ENCODE data around the gene FBXL2.

FBXL2 gene

GRCh38 chr3:33391255-33391995 is 114.2 kb downstream of the FBXL2 start:
- H3K4me2 ChIP-seq, result no peak overlapping the region
- no peak overlapping the region for H3K4me3 ChIP-seq (IDR thresholded peaks at IDR 0.05; ENCODE audit: insufficient read depth, low read depth, low read length)
- H3K4me1 ChIP-seq (ENCODE audit: low read depth, poor library complexity, severe bottlenecking), result no peaks in the 10 kb centered on the region
- H3K36me3 ChIP-seq (ENCODE audit: insufficient read depth), result 0 out of 2 replicates have a peak, but pooled peaks cover 3% of the 10 kb centered on the region
- no peaks in the 10 kb centered on the region for H3K79me2 ChIP-seq (ENCODE audit: insufficient read depth, low read depth)
- H3K27me3 ChIP-seq (ENCODE audit: insufficient read depth, low read depth), result no peaks in the 10 kb centered on the region
- no peak overlapping the region for H2AFZ ChIP-seq (ENCODE audit: low read depth)
- H4K20me1 ChIP-seq (ENCODE audit: insufficient read depth), result no peaks in the 10 kb centered on the region
- TF ChIP-seq CTCF (conservative IDR thresholded peaks at IDR 0.05; ENCODE audit: low read depth, low read length), result no peak
- no peak overlapping the region for H3K9ac ChIP-seq
- no peak overlapping the region for H3K27ac ChIP-seq

- no peaks in the 10 kb centered on the region for H4K20me1 ChIP-seq (ENCODE audit: insufficient read depth)
- H2AFZ ChIP-seq (ENCODE audit: low read depth), result no peak overlapping the region
- H3K79me2 ChIP-seq (ENCODE audit: insufficient read depth, low read depth), result no peaks in the 10 kb centered on the region
- no peak overlapping the region for H3K9ac ChIP-seq
- no peaks in the 10 kb centered on the region for H3K27me3 ChIP-seq (ENCODE audit: insufficient read depth, low read depth)
- H3K36me3 ChIP-seq (ENCODE audit: insufficient read depth), result 0 out of 2 replicates have a peak, but pooled peaks cover 3% of the 10 kb centered on the region
- H3K27ac ChIP-seq, result no peak overlapping the region
- H3K4me1 ChIP-seq (ENCODE audit: low read depth, poor library complexity, severe bottlenecking), result no peaks in the 10 kb centered on the region
- TF ChIP-seq CTCF (conservative IDR thresholded peaks at IDR 0.05; ENCODE audit: low read depth, low read length), result no peak
- H3K4me3 ChIP-seq (IDR thresholded peaks at IDR 0.05; ENCODE audit: insufficient read depth, low read depth, low read length), result no peak overlapping the region
- H3K4me2 ChIP-seq, result no peak overlapping the region
Measured at GRCh38 chr3:33392144-33392543, 114.9 kb downstream of the FBXL2 start.

GRCh38 chr3:33392703-33393125 is 115.5 kb downstream of the FBXL2 start:
- Histone ChIP-seq H3K4me2 (no peak overlapping the region), H3K4me3 (IDR thresholded peaks at IDR 0.05; ENCODE audit: insufficient read depth, low read depth, low read length) (no peak overlapping the region), H3K79me2 (ENCODE audit: insufficient read depth, low read depth) (no peaks in the 10 kb centered on the region), H3K27ac (no peak overlapping the region), H2AFZ (ENCODE audit: low read depth) (no peak overlapping the region), H3K9ac (no peak overlapping the region), H3K27me3 (ENCODE audit: insufficient read depth, low read depth) (no peaks in the 10 kb centered on the region), H3K36me3 (ENCODE audit: insufficient read depth) (0 out of 2 replicates have a peak, but pooled peaks cover 3% of the 10 kb centered on the region), H4K20me1 (ENCODE audit: insufficient read depth) (no peaks in the 10 kb centered on the region), H3K4me1 (ENCODE audit: low read depth, poor library complexity, severe bottlenecking) (no peaks in the 10 kb centered on the region)
- TF ChIP-seq CTCF (conservative IDR thresholded peaks at IDR 0.05; ENCODE audit: low read depth, low read length), result no peak

- H2AFZ ChIP-seq (ENCODE audit: low read depth), result no peak overlapping the region
- no peaks in the 10 kb centered on the region for H3K27me3 ChIP-seq (ENCODE audit: insufficient read depth, low read depth)
- no peaks in the 10 kb centered on the region for H3K79me2 ChIP-seq (ENCODE audit: insufficient read depth, low read depth)
- no peak overlapping the region for H3K9ac ChIP-seq
- no peak for TF ChIP-seq CTCF (conservative IDR thresholded peaks at IDR 0.05; ENCODE audit: low read depth, low read length)
- H3K36me3 ChIP-seq (ENCODE audit: insufficient read depth), result no peaks in the 10 kb centered on the region
- H3K4me1 ChIP-seq (ENCODE audit: low read depth, poor library complexity, severe bottlenecking), result no peaks in the 10 kb centered on the region
- no peak overlapping the region for H3K4me3 ChIP-seq (IDR thresholded peaks at IDR 0.05; ENCODE audit: insufficient read depth, low read depth, low read length)
- no peak overlapping the region for H3K4me2 ChIP-seq
- no peaks in the 10 kb centered on the region for H4K20me1 ChIP-seq (ENCODE audit: insufficient read depth)
- H3K27ac ChIP-seq, result no peak overlapping the region
Measured at GRCh38 chr3:33394403-33395054, 117.3 kb downstream of the FBXL2 start.

Data from KMS-11 (cell line).